ENCODE results near the gene ZFPM1.

GRCh38 chr16:88582912-88583575, 130.0 kb downstream of the ZFPM1 start:
- TF ChIP-seq CTCF (IDR thresholded peaks at IDR 0.05) (no peak), POLR2A (IDR thresholded peaks at IDR 0.05) (no peak)

Data from thyroid gland (tissue), 4 donors.